B cell (primary cell): ENCODE measurements around the gene PRR18. TPM values are rescaled to one million over a fixed set of nuclear protein-coding genes. Genes with fewer than 3 reads are reported as not detected.
A peak's percentile ranks its signal among the peaks of the same experiment; 100 is the strongest.

ENCODE experiments used
- ATAC-seq: fragments of 200-7000 bp; cut with Tn5 transposase; one replicate; pipeline ENCODE4 v1.10.0; 2021; ENCODE audit warnings: low read depth, mild to moderate bottlenecking, moderate number of reproducible peaks, moderate library complexity
- CTCF ChIA-PET: fragments of 350-600 bp; sonication (Branson Sonifier 250); formaldehyde crosslinking; loops from one replicate; lab custom pipeline; 2021; ENCODE audit warnings: antibody characterized with exemption, inconsistent platforms; lab: Charles Lee
- POLR2A ChIA-PET: fragments of 350-600 bp; sonication (Branson Sonifier 250); formaldehyde crosslinking; loops from one replicate; lab custom pipeline; 2021; ENCODE audit warnings: antibody characterized with exemption; lab: Charles Lee
- DNase-seq: peaks from one replicate; pipeline ENCODE4 v3.0.0; 2013
- H2AFZ ChIP-seq: 2 replicates; pipeline ENCODE4 v1.6.1; 2012; ENCODE audit warnings: mild to moderate bottlenecking, low read depth, low read length; ENCODE audit not compliant: insufficient read depth, poor library complexity, severe bottlenecking
- H3K27ac ChIP-seq, 2 donors: 1 replicate in 1 of 2; 2 replicates in 1 of 2; pipeline ENCODE4 v1.5.1; 2012 to 2013; ENCODE audit warnings: low read length in 2 of 2, mild to moderate bottlenecking in 2 of 2, moderate library complexity in 1 of 2
- H3K27me3 ChIP-seq, 4 experiments: fragments of 200-600 bp in 1 of 4; sonication (generic) in 1 of 4; replicated peaks in 1 of 4; 1 replicate in 2 of 4; 2 replicates in 2 of 4; pipeline versions ENCODE4 v1.6.1 to v1.7.0; 2013 to 2016; ENCODE audit warnings: low read length in 3 of 4, mild to moderate bottlenecking in 2 of 4, mixed read lengths in 1 of 4, moderate library complexity in 1 of 4; ENCODE audit not compliant: insufficient read depth in 4 of 4, control insufficient read depth in 3 of 4; ENCODE audit errors: control extremely low read depth in 1 of 4
- H3K36me3 ChIP-seq, 2 experiments: replicated peaks in 1 of 2; 1 replicate in 1 of 2; 2 replicates in 1 of 2; pipeline versions ENCODE4 v1.6.1 to v1.7.1; 2013; ENCODE audit warnings: low read length in 1 of 2; ENCODE audit not compliant: insufficient read depth in 2 of 2, control insufficient read depth in 1 of 2; ENCODE audit errors: control extremely low read depth in 1 of 2, extremely low read depth in 1 of 2
- H3K4me1 ChIP-seq, 2 donors: fragments of 200-600 bp in 1 of 2; sonication (generic) in 1 of 2; 1 replicate in 1 of 2; 2 replicates in 1 of 2; pipeline versions ENCODE4 v1.5.1 to v1.6.1; 2013 to 2017; ENCODE audit warnings: low read length in 2 of 2; ENCODE audit not compliant: control insufficient read depth in 2 of 2, insufficient read depth in 2 of 2
- H3K4me2 ChIP-seq: replicated peaks from 2 replicates; pipeline ENCODE3; 2012; ENCODE audit warnings: mild to moderate bottlenecking, low read depth, low read length; ENCODE audit not compliant: poor library complexity, severe bottlenecking
- H3K4me3 ChIP-seq, 5 experiments: fragments of 200-600 bp in 1 of 5; sonication (generic) in 1 of 5; 1 replicate in 3 of 5; 2 replicates in 2 of 5; pipeline versions ENCODE4 v1.5.1 to v1.7.0; 2011 to 2016; ENCODE audit warnings: low read length in 4 of 5, mild to moderate bottlenecking in 4 of 5, low read depth in 2 of 5, control low read depth in 1 of 5, moderate library complexity in 1 of 5; ENCODE audit not compliant: insufficient read depth in 1 of 5; ENCODE audit errors: control extremely low read depth in 1 of 5, extremely low read depth in 1 of 5
- H3K79me2 ChIP-seq: fragments of 200-600 bp; sonication (generic); one replicate; pipeline ENCODE4 v1.6.0; 2016; ENCODE audit warnings: low read length; ENCODE audit not compliant: control insufficient read depth, insufficient read depth
- H3K9ac ChIP-seq: fragments of 200-600 bp; sonication (generic); 2 replicates; pipeline ENCODE4 v1.6.1; 2017; ENCODE audit warnings: mild to moderate bottlenecking, low read length, moderate library complexity
- H3K9me3 ChIP-seq, 3 donors: one replicate each; pipeline versions ENCODE4 v1.6.1 to v1.7.1; 2013; ENCODE audit warnings: low read length in 2 of 3; ENCODE audit not compliant: control insufficient read depth in 2 of 3, insufficient read depth in 1 of 3; ENCODE audit errors: control extremely low read depth in 1 of 3
- H4K20me1 ChIP-seq: 2 replicates; pipeline ENCODE4 v1.6.0; 2012; ENCODE audit warnings: mild to moderate bottlenecking, low read length; ENCODE audit not compliant: insufficient read depth, control insufficient read depth, poor library complexity, severe bottlenecking
- H3K27ac Mint-ChIP-seq: one replicate; pipeline ENCODE4 v1.8.0; 2021; ENCODE audit warnings: mixed read lengths
- H3K27me3 Mint-ChIP-seq: one replicate; pipeline ENCODE4 v1.8.0; 2021; ENCODE audit warnings: mixed read lengths
- H3K4me1 Mint-ChIP-seq: one replicate; pipeline ENCODE4 v1.8.0; 2021; ENCODE audit warnings: mixed read lengths
- H3K4me3 Mint-ChIP-seq: one replicate; pipeline ENCODE4 v1.8.0; 2021; ENCODE audit warnings: mixed read lengths
- H3K9me3 Mint-ChIP-seq: one replicate; pipeline ENCODE4 v1.8.0; 2022; ENCODE audit warnings: mixed read lengths; ENCODE audit not compliant: insufficient read depth
- EZH2 ChIP-seq: IDR thresholded peaks from 2 replicates; pipeline ENCODE4 v1.6.1; 2012; ENCODE audit warnings: borderline replicate concordance, low read depth, mild to moderate bottlenecking, moderate library complexity, low read length; ENCODE audit not compliant: insufficient read depth, poor library complexity, severe bottlenecking
- WGBS: methylation state at CpG from one replicate; pipeline ENCODE4 v1.1.5; 2013; ENCODE audit warnings: missing lambda C conversion rate; ENCODE audit not compliant: insufficient coverage; 5-methylcytosine and 5-hydroxymethylcytosine counted together
- intact Hi-C: fragments of 100-400 bp; cut with micrococcal nuclease; formaldehyde crosslinking; loops from one replicate; pipeline ENCODE4 v1.10.0; 2022
- polyA plus RNA-seq: library from polyadenylated mRNA; depleted of rRNA; stranded (reverse); fragments of >200 nt; gene quantifications from 2 replicates; pipeline ENCODE4 v1.2.3, GENCODE V29; 2012
- total RNA-seq, 2 donors: library from RNA; stranded (reverse); fragments of 120-200 nt in 1 of 2; gene quantifications; 1 replicate in 1 of 2; 2 replicates in 1 of 2; pipeline versions ENCODE4 v1.2.3 to v1.2.4, GENCODE V29; 2013 to 2022
- TF ChIP-seq, protein P1 (sequence below): fragments of 200-600 bp; IDR thresholded peaks from one replicate; pipeline ENCODE4 v1.8.0; 2022; ENCODE audit warnings: antibody characterized with exemption, mild to moderate bottlenecking

Gene PRR18
- total and polyA plus RNA-seq, 2 donors (not counting 1 experiment from before 2014, with no cell fraction given), result not detected

GRCh38 chr6:166307082-166308032 lies 835 bp downstream of the PRR18 start:
- H2AFZ ChIP-seq, result peak overlapping the region; percentile 71
- H3K4me1 ChIP-seq, result peaks cover 13 to 17% of the 10 kb centered on the region in 2 donors
- H3K9me3 ChIP-seq, result no peaks in the 10 kb centered on the region
- H3K79me2 ChIP-seq, result no peaks in the 10 kb centered on the region
- Mint-ChIP-seq H3K27ac (no peak overlapping the region), H3K4me1 (peaks cover 8% of the 10 kb centered on the region), H3K27me3 (peaks cover 49% of the 10 kb centered on the region), H3K4me3 (peak overlapping the region; percentile 76), H3K9me3 (no peaks in the 10 kb centered on the region)
- WGBS, result 4% methylated on average over 115 of the region's 115 CpGs
- H4K20me1 ChIP-seq, result no peaks in the 10 kb centered on the region
- TF ChIP-seq, protein P1, sequence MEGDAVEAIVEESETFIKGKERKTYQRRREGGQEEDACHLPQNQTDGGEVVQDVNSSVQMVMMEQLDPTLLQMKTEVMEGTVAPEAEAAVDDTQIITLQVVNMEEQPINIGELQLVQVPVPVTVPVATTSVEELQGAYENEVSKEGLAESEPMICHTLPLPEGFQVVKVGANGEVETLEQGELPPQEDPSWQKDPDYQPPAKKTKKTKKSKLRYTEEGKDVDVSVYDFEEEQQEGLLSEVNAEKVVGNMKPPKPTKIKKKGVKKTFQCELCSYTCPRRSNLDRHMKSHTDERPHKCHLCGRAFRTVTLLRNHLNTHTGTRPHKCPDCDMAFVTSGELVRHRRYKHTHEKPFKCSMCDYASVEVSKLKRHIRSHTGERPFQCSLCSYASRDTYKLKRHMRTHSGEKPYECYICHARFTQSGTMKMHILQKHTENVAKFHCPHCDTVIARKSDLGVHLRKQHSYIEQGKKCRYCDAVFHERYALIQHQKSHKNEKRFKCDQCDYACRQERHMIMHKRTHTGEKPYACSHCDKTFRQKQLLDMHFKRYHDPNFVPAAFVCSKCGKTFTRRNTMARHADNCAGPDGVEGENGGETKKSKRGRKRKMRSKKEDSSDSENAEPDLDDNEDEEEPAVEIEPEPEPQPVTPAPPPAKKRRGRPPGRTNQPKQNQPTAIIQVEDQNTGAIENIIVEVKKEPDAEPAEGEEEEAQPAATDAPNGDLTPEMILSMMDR, result no peak
- peak; percentile 66 for TF ChIP-seq EZH2
- peaks cover 0 to 50% (median 24%) of the 10 kb centered on the region in 4 experiments for H3K27me3 ChIP-seq
- H3K4me3 ChIP-seq, result peak overlapping the region in 3 of 5 experiments; percentile 45 to 61 (median 51)
- DNase-seq (peak; percentile 53), ATAC-seq (peak; percentile 50)
- H3K27ac ChIP-seq, result no peak overlapping the region
- H3K36me3 ChIP-seq, result no peaks in the 10 kb centered on the region
- intact Hi-C loops, result no loop called here
- peak overlapping the region; percentile 92 for H3K4me2 ChIP-seq
- POLR2A ChIA-PET, result no interaction called here
- CTCF ChIA-PET, result interaction anchor here (6.7 to 15.9 kb wide), 2 partner anchors 32 to 90 kb away, joined by 61 to 266 read pairs; no protein-coding TSS in a partner anchor
- peak overlapping the region; percentile 57 for H3K9ac ChIP-seq
